ENCODE data around the gene COPS7A.

- no peak for TF ChIP-seq POLR2AphosphoS5 (IDR thresholded peaks at IDR 0.05)
- TF ChIP-seq POLR2A (IDR thresholded peaks at IDR 0.05), result no peak
- TF ChIP-seq, protein P1, sequence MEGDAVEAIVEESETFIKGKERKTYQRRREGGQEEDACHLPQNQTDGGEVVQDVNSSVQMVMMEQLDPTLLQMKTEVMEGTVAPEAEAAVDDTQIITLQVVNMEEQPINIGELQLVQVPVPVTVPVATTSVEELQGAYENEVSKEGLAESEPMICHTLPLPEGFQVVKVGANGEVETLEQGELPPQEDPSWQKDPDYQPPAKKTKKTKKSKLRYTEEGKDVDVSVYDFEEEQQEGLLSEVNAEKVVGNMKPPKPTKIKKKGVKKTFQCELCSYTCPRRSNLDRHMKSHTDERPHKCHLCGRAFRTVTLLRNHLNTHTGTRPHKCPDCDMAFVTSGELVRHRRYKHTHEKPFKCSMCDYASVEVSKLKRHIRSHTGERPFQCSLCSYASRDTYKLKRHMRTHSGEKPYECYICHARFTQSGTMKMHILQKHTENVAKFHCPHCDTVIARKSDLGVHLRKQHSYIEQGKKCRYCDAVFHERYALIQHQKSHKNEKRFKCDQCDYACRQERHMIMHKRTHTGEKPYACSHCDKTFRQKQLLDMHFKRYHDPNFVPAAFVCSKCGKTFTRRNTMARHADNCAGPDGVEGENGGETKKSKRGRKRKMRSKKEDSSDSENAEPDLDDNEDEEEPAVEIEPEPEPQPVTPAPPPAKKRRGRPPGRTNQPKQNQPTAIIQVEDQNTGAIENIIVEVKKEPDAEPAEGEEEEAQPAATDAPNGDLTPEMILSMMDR (IDR thresholded peaks at IDR 0.05), result no peak
These were observed 19.0 kb downstream of the COPS7A start for GRCh38 chr12:6742834-6743233.

All from sigmoid colon (tissue), 4 donors.